Natural killer cell (primary cell): ENCODE data around the gene ZNF263. TPM values are rescaled to one million over a fixed set of nuclear protein-coding genes. Genes with fewer than 3 reads are reported as not detected.

ENCODE experiments used
- ATAC-seq, 3 donors: fragments of 150-1000 bp in 2 of 3; fragments of 200-7000 bp in 1 of 3; cut with Tn5 transposase; 1 replicate in 1 of 3; 2 replicates in 2 of 3; pipeline ENCODE4 v1.10.0; 2021; ENCODE audit warnings: mild to moderate bottlenecking in 2 of 3, moderate library complexity in 2 of 3
- DNase-seq, 2 donors: peaks; one replicate each; pipeline versions ENCODE4 v3.0.0 to v3.0.0-alpha.2; 2013 to 2021; ENCODE audit warnings: mixed read lengths in 1 of 2
- H3K27ac ChIP-seq: one replicate; pipeline ENCODE4 v1.5.1; 2013; ENCODE audit warnings: mild to moderate bottlenecking, low read length
- H3K27me3 ChIP-seq: one replicate; pipeline ENCODE4 v1.6.1; 2013; ENCODE audit warnings: low read length; ENCODE audit not compliant: control insufficient read depth, insufficient read depth
- H3K36me3 ChIP-seq: one replicate; pipeline ENCODE4 v1.6.1; 2013; ENCODE audit warnings: low read length; ENCODE audit not compliant: control insufficient read depth, insufficient read depth
- H3K4me1 ChIP-seq: one replicate; pipeline ENCODE4 v1.6.1; 2013; ENCODE audit warnings: low read length; ENCODE audit not compliant: control insufficient read depth, insufficient read depth
- H3K4me3 ChIP-seq: one replicate; pipeline ENCODE4 v1.5.1; 2013; ENCODE audit warnings: low read length
- H3K9me3 ChIP-seq: one replicate; pipeline ENCODE4 v1.6.1; 2013; ENCODE audit warnings: low read length; ENCODE audit not compliant: control insufficient read depth, insufficient read depth
- H3K27ac Mint-ChIP-seq, 2 donors: one replicate each; pipeline ENCODE4 v1.8.0; 2022; ENCODE audit warnings: mild to moderate bottlenecking in 2 of 2, mixed read lengths in 2 of 2, moderate library complexity in 1 of 2
- H3K27me3 Mint-ChIP-seq, 2 donors: one replicate each; pipeline ENCODE4 v1.8.0; 2022; ENCODE audit warnings: low read depth in 2 of 2, mixed read lengths in 2 of 2
- H3K36me3 Mint-ChIP-seq: one replicate; pipeline ENCODE4 v1.8.0; 2022; ENCODE audit warnings: mixed read lengths
- H3K4me1 Mint-ChIP-seq, 2 donors: one replicate each; pipeline ENCODE4 v1.8.0; 2022; ENCODE audit warnings: mixed read lengths in 2 of 2
- H3K4me3 Mint-ChIP-seq: one replicate; pipeline ENCODE4 v1.8.0; 2022; ENCODE audit warnings: mild to moderate bottlenecking, moderate library complexity, mixed read lengths
- H3K9me3 Mint-ChIP-seq, 2 donors: one replicate each; pipeline ENCODE4 v1.8.0; 2022; ENCODE audit warnings: mixed read lengths in 2 of 2
- WGBS: methylation state at CpG from one replicate; pipeline ENCODE4 v1.1.7; 2013; ENCODE audit warnings: missing lambda C conversion rate; ENCODE audit not compliant: insufficient coverage; 5-methylcytosine and 5-hydroxymethylcytosine counted together
- intact Hi-C: fragments of 100-400 bp; cut with micrococcal nuclease; formaldehyde crosslinking; loops from one replicate; pipeline ENCODE4 v1.14.2; 2022
- total RNA-seq, 4 donors: library from RNA; stranded (reverse); fragments of 120-200 nt in 1 of 4; gene quantifications; one replicate each; pipeline versions ENCODE4 v1.2.3 to v1.2.4, GENCODE V29; 2013 to 2022
- TF ChIP-seq, protein P1 (sequence below): fragments of 200-600 bp; IDR thresholded peaks from one replicate; pipeline ENCODE4 v1.8.0; 2022; ENCODE audit warnings: antibody characterized with exemption

The ZNF263 gene
- total RNA-seq, 3 donors from 2014 or later (not counting 1 experiment from before 2014, with no cell fraction given): 25.7 to 38.8 (median 28.1) TPM

- intact Hi-C loops: no loop called here
- DNase-seq: no peak
- no peak within 1 kb of the TSS for H3K4me3 Mint-ChIP-seq
- H3K36me3 ChIP-seq: no peaks in the 10 kb centered on the region
- 81% methylated on average over 14 of the region's 14 CpGs for WGBS
- H3K9me3 Mint-ChIP-seq: no peaks in the 10 kb centered on the region
- H3K27ac ChIP-seq: no peak within 1 kb of the TSS
- no peaks in the 10 kb centered on the region for H3K9me3 ChIP-seq
- peaks cover 6% of the 10 kb centered on the region for H3K4me1 ChIP-seq
- no peaks in the 10 kb centered on the region for H3K27me3 ChIP-seq
- TF ChIP-seq, protein P1, sequence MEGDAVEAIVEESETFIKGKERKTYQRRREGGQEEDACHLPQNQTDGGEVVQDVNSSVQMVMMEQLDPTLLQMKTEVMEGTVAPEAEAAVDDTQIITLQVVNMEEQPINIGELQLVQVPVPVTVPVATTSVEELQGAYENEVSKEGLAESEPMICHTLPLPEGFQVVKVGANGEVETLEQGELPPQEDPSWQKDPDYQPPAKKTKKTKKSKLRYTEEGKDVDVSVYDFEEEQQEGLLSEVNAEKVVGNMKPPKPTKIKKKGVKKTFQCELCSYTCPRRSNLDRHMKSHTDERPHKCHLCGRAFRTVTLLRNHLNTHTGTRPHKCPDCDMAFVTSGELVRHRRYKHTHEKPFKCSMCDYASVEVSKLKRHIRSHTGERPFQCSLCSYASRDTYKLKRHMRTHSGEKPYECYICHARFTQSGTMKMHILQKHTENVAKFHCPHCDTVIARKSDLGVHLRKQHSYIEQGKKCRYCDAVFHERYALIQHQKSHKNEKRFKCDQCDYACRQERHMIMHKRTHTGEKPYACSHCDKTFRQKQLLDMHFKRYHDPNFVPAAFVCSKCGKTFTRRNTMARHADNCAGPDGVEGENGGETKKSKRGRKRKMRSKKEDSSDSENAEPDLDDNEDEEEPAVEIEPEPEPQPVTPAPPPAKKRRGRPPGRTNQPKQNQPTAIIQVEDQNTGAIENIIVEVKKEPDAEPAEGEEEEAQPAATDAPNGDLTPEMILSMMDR: no peak
- peak within 1 kb of the TSS; percentile 16 for H3K4me3 ChIP-seq
- peaks cover 9 to 11% of the 10 kb centered on the region in 2 donors for H3K27me3 Mint-ChIP-seq
- no peaks in the 10 kb centered on the region for H3K36me3 Mint-ChIP-seq
- no peaks in the 10 kb centered on the region for H3K4me1 Mint-ChIP-seq
- ATAC-seq: peak in 1 of 3 donors; percentile 42
- H3K27ac Mint-ChIP-seq: no peak within 1 kb of the TSS
These were observed 27.0 kb upstream of the ZNF263 start, which contains the start of gene MEFV for GRCh38 chr16:3256146-3256865. Gene MEFV (minus strand): TSS chr16:3256633. CDS start chr16:3256587, 46 bp downstream.

GRCh38 chr16:3256866-3257465 lies 26.3 kb upstream of the ZNF263 start:
- WGBS: 84% methylated on average over 9 of the region's 9 CpGs
- Mint-ChIP-seq H3K27me3 (peaks cover 7 to 9% of the 10 kb centered on the region in 2 donors), H3K9me3 (no peaks in the 10 kb centered on the region), H3K27ac (no peak overlapping the region), H3K4me3 (no peak overlapping the region), H3K36me3 (no peaks in the 10 kb centered on the region), H3K4me1 (no peaks in the 10 kb centered on the region)
- Histone ChIP-seq H3K27me3 (no peaks in the 10 kb centered on the region), H3K9me3 (no peaks in the 10 kb centered on the region), H3K4me1 (peaks cover 6% of the 10 kb centered on the region), H3K36me3 (no peaks in the 10 kb centered on the region), H3K4me3 (no peak overlapping the region), H3K27ac (no peak overlapping the region)
- ATAC-seq (no peak), DNase-seq (no peak)
- TF ChIP-seq, protein P1: no peak
- intact Hi-C loops: no loop called here

- WGBS: 96% methylated on average over 7 of the region's 8 CpGs
- H3K27me3 Mint-ChIP-seq: peaks cover 5 to 7% of the 10 kb centered on the region in 2 donors
- H3K36me3 ChIP-seq: no peaks in the 10 kb centered on the region
- no peak overlapping the region for H3K4me3 ChIP-seq
- H3K27me3 ChIP-seq: no peaks in the 10 kb centered on the region
- H3K27ac Mint-ChIP-seq: no peak overlapping the region
- TF ChIP-seq, protein P1: no peak
- H3K27ac ChIP-seq: no peak overlapping the region
- H3K4me3 Mint-ChIP-seq: no peak overlapping the region
- H3K4me1 ChIP-seq: peaks cover 20% of the 10 kb centered on the region
- no peak for ATAC-seq
- H3K9me3 Mint-ChIP-seq: no peaks in the 10 kb centered on the region
- intact Hi-C loops: no loop called here
- peaks cover 5 to 22% of the 10 kb centered on the region in 2 donors for H3K4me1 Mint-ChIP-seq
- no peak for DNase-seq
- H3K36me3 Mint-ChIP-seq: no peaks in the 10 kb centered on the region
- no peaks in the 10 kb centered on the region for H3K9me3 ChIP-seq
These were observed 23.5 kb upstream of the ZNF263 start for GRCh38 chr16:3259836-3260235.
